Mesendoderm (in vitro differentiated cells): ENCODE data around the gene HPGD. TPM values are rescaled to one million over a fixed set of nuclear protein-coding genes. Genes with fewer than 3 reads are reported as not detected.
A peak's percentile ranks its signal among the peaks of the same experiment; 100 is the strongest.

Experiments
- DNase-seq: peaks from one replicate; pipeline ENCODE4 v3.0.0; 2013
- H2AK5ac ChIP-seq: 2 replicates; pipeline ENCODE4 v1.6.1; 2013; ENCODE audit warnings: low read length, inconsistent platforms
- H2BK120ac ChIP-seq: 2 replicates; pipeline ENCODE4 v1.6.1; 2013; ENCODE audit warnings: low read depth, mild to moderate bottlenecking, low read length, moderate library complexity, mixed read lengths
- H2BK15ac ChIP-seq: replicated peaks from 2 replicates; pipeline ENCODE4 v1.6.1; 2013; ENCODE audit warnings: low read depth, mild to moderate bottlenecking, moderate library complexity
- H2BK5ac ChIP-seq: 2 replicates; pipeline ENCODE4 v1.6.1; 2013; ENCODE audit warnings: low read length, inconsistent platforms
- H3K18ac ChIP-seq: 2 replicates; pipeline ENCODE4 v1.6.1; 2013; ENCODE audit warnings: mild to moderate bottlenecking, low read length, mixed read lengths
- H3K23ac ChIP-seq: one replicate; pipeline ENCODE4 v1.6.1; 2013; ENCODE audit warnings: low read length
- H3K27ac ChIP-seq: 2 replicates; pipeline ENCODE4 v1.5.1; 2013; ENCODE audit warnings: low read depth, mild to moderate bottlenecking, inconsistent platforms, low read length, moderate library complexity
- H3K27me3 ChIP-seq: 2 replicates; pipeline ENCODE4 v1.6.1; 2013; ENCODE audit warnings: low read length, control low read depth, mild to moderate bottlenecking, inconsistent platforms; ENCODE audit not compliant: insufficient read depth, poor library complexity
- H3K36me3 ChIP-seq: 2 replicates; pipeline ENCODE4 v1.6.1; 2013; ENCODE audit warnings: low read length, inconsistent platforms; ENCODE audit not compliant: control insufficient read depth, insufficient read depth
- H3K4ac ChIP-seq: one replicate; pipeline ENCODE4 v1.6.1; 2013; ENCODE audit warnings: low read depth, mild to moderate bottlenecking, low read length, moderate library complexity
- H3K4me1 ChIP-seq: 2 replicates; pipeline ENCODE4 v1.6.1; 2013; ENCODE audit warnings: low read depth, low read length, inconsistent platforms; ENCODE audit not compliant: control insufficient read depth
- H3K4me2 ChIP-seq: 2 replicates; pipeline ENCODE4 v1.6.1; 2013; ENCODE audit warnings: low read length
- H3K4me3 ChIP-seq: 2 replicates; pipeline ENCODE4 v1.5.1; 2013; ENCODE audit warnings: mild to moderate bottlenecking, low read length
- H3K56ac ChIP-seq: one replicate; pipeline ENCODE4 v1.6.1; 2013; ENCODE audit warnings: low read length
- H3K79me1 ChIP-seq: 2 replicates; pipeline ENCODE4 v1.6.1; 2013; ENCODE audit warnings: low read length, inconsistent platforms
- H3K79me2 ChIP-seq: 2 replicates; pipeline ENCODE4 v1.6.1; 2013; ENCODE audit warnings: mild to moderate bottlenecking, low read length; ENCODE audit not compliant: control insufficient read depth, insufficient read depth
- H3K9ac ChIP-seq: 2 replicates; pipeline ENCODE4 v1.6.1; 2013; ENCODE audit warnings: low read length, inconsistent platforms
- H4K5ac ChIP-seq: one replicate; pipeline ENCODE4 v1.6.1; 2013; ENCODE audit warnings: low read length
- H4K8ac ChIP-seq: one replicate; pipeline ENCODE4 v1.6.1; 2013; ENCODE audit warnings: low read depth, mild to moderate bottlenecking, control low read depth, low read length, moderate library complexity
- WGBS: extraction: QIAGEN DNeasy Blood & Tissue Kit; methylation state at CpG from one replicate; pipeline ENCODE4 v1.1.7; 2013; ENCODE audit warnings: low lambda C conversion rate, missing lambda C conversion rate; ENCODE audit not compliant: insufficient coverage; ENCODE audit errors: extremely low coverage; 5-methylcytosine and 5-hydroxymethylcytosine counted together
- polyA plus RNA-seq, 2 experiments: library from polyadenylated mRNA; stranded (reverse); fragments of 200-250 nt; gene quantifications; one replicate each; pipeline ENCODE4 v1.2.3, GENCODE V29; 2013

HPGD gene
- 11.1 TPM for polyA plus RNA-seq (2013, experiment 1 of 2)
- polyA plus RNA-seq (2013, experiment 2 of 2), result 10.6 TPM

DNA sequence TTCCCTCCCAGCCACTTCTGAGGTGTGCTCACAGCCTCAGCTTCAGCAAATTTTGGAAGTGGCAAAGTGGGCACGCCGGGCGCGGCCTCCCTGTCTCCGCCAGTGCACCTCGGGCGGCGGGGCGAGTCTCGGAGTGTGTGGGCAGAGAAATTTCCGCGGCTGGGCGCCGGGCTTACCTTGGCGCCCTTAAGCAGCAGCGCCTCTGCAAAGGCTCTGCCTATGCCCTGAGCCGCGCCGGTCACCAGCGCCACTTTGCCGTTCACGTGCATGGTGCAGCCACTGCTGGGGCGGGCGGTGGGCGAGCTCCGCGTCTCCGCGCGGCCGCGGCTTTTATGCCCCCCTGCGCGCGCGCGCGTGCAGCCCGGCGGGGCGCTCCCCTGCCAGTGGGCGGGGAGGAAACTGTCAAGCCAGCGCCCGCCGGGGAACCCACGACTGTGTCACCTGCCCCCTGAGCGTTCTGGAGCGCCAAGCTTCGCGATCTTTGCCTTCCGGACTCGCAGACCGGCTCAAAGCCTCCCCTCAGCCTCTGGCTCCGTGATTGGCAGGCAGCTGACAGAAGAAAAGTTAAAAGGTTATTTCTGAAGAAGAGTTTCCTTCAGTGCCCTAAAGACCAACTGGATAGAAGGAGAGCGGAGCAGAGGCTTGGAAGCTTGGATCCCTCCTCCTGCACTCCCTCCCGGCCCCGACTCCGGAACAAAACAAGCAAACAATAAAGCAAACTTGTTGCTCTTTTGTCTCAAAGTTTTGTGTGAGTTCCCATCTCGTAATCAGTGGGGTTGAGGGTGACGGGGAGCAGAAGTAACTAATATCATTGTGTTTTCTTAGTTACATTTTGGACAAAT lies at the start of gene HPGD:
TSS of gene HPGD (minus strand) at position 306 of the 842 bp plus-strand sequence. CDS start at position 269, 37 bp downstream.
- Histone ChIP-seq H3K4me2 (peak within 1 kb of the TSS; percentile 30), H3K36me3 (no peaks in the 10 kb centered on the region), H3K9ac (peak within 1 kb of the TSS; percentile 46), H2AK5ac (no peak within 1 kb of the TSS), H4K8ac (no peak within 1 kb of the TSS), H3K4me1 (no peaks in the 10 kb centered on the region), H3K27me3 (no peaks in the 10 kb centered on the region), H4K5ac (no peak within 1 kb of the TSS), H2BK5ac (no peak within 1 kb of the TSS), H3K27ac (peak within 1 kb of the TSS; percentile 1), H3K4me3 (peak within 1 kb of the TSS; percentile 50), H3K4ac (no peak within 1 kb of the TSS), H3K79me1 (no peaks in the 10 kb centered on the region), H3K79me2 (no peaks in the 10 kb centered on the region), H3K23ac (no peak within 1 kb of the TSS), H3K56ac (peak within 1 kb of the TSS; percentile 71), H2BK15ac (no peak within 1 kb of the TSS), H3K18ac (no peak within 1 kb of the TSS), H2BK120ac (no peak within 1 kb of the TSS)
- no CpG with 5 or more reads among the region's 60 CpGs for WGBS
- DNase-seq, result peak; percentile 79

DNA sequence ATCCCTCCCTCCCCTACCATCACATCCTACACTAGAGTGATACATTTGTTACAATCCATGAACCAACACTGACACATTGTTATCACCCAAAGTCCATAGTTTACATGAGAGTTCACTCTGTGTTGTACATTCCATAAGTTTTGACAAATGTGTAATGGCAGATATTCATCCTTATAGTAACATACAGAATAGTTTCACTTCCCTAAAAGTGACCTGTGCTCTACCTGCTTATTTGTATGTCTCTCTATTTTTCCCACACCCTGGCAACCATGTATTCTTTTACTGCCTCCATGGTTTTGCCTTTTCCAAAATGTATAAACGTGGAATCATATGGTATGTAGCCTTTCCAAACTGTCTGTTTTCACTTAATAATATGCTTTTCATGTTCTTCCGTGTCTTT lies 42.2 kb upstream of the HPGD start:
- DNase-seq, result no peak
- no peak overlapping the region for H2BK120ac ChIP-seq
- H3K18ac ChIP-seq, result no peak overlapping the region
- no peak overlapping the region for H2BK5ac ChIP-seq
- no peak overlapping the region for H4K8ac ChIP-seq
- no CpG with 5 or more reads among the region's 2 CpGs for WGBS
- H3K27me3 ChIP-seq, result no peaks in the 10 kb centered on the region
- no peaks in the 10 kb centered on the region for H3K79me2 ChIP-seq
- no peak overlapping the region for H3K9ac ChIP-seq
- H3K4me2 ChIP-seq, result no peak overlapping the region
- no peak overlapping the region for H3K56ac ChIP-seq
- no peak overlapping the region for H4K5ac ChIP-seq
- no peaks in the 10 kb centered on the region for H3K79me1 ChIP-seq
- no peaks in the 10 kb centered on the region for H3K36me3 ChIP-seq
- no peak overlapping the region for H2BK15ac ChIP-seq
- H3K27ac ChIP-seq, result no peak overlapping the region
- H3K23ac ChIP-seq, result no peak overlapping the region
- H2AK5ac ChIP-seq, result no peak overlapping the region
- peaks cover under 1% of the 10 kb centered on the region for H3K4me1 ChIP-seq
- no peak overlapping the region for H3K4ac ChIP-seq
- H3K4me3 ChIP-seq, result no peak overlapping the region

- Histone ChIP-seq H3K79me2 (no peaks in the 10 kb centered on the region), H3K36me3 (no peaks in the 10 kb centered on the region), H3K27me3 (no peaks in the 10 kb centered on the region), H4K8ac (no peak overlapping the region), H3K4ac (no peak overlapping the region), H2AK5ac (no peak overlapping the region), H3K27ac (peak overlapping the region; percentile 3), H3K56ac (peak overlapping the region; percentile 18), H2BK5ac (peak overlapping the region; percentile 7), H3K4me3 (no peak overlapping the region), H3K4me2 (no peak overlapping the region), H2BK120ac (no peak overlapping the region), H3K79me1 (no peaks in the 10 kb centered on the region), H3K23ac (no peak overlapping the region), H3K4me1 (peaks cover 2% of the 10 kb centered on the region), H3K9ac (no peak overlapping the region), H4K5ac (no peak overlapping the region), H2BK15ac (no peak overlapping the region), H3K18ac (no peak overlapping the region)
- WGBS, result no CpG with 5 or more reads among the region's 1 CpG
- peak; percentile 25 for DNase-seq
These were observed 41.1 kb upstream of the HPGD start for GRCh38 chr4:174563399-174563798.

- no peak overlapping the region for H4K8ac ChIP-seq
- no peak overlapping the region for H3K23ac ChIP-seq
- H4K5ac ChIP-seq, result no peak overlapping the region
- H3K36me3 ChIP-seq, result no peaks in the 10 kb centered on the region
- H3K4me3 ChIP-seq, result no peak overlapping the region
- H3K27me3 ChIP-seq, result no peaks in the 10 kb centered on the region
- no peak overlapping the region for H2BK15ac ChIP-seq
- H3K27ac ChIP-seq, result no peak overlapping the region
- no CpG with 5 or more reads among the region's 2 CpGs for WGBS
- no peaks in the 10 kb centered on the region for H3K79me2 ChIP-seq
- no peak overlapping the region for H3K18ac ChIP-seq
- H3K9ac ChIP-seq, result no peak overlapping the region
- no peak overlapping the region for H2AK5ac ChIP-seq
- no peak overlapping the region for H3K4ac ChIP-seq
- H3K4me1 ChIP-seq, result peaks cover 2% of the 10 kb centered on the region
- H2BK5ac ChIP-seq, result no peak overlapping the region
- no peak overlapping the region for H3K56ac ChIP-seq
- no peak overlapping the region for H3K4me2 ChIP-seq
- H2BK120ac ChIP-seq, result no peak overlapping the region
- no peaks in the 10 kb centered on the region for H3K79me1 ChIP-seq
- peak; percentile 43 for DNase-seq
These were observed 39.3 kb upstream of the HPGD start for GRCh38 chr4:174561560-174561959.

DNA sequence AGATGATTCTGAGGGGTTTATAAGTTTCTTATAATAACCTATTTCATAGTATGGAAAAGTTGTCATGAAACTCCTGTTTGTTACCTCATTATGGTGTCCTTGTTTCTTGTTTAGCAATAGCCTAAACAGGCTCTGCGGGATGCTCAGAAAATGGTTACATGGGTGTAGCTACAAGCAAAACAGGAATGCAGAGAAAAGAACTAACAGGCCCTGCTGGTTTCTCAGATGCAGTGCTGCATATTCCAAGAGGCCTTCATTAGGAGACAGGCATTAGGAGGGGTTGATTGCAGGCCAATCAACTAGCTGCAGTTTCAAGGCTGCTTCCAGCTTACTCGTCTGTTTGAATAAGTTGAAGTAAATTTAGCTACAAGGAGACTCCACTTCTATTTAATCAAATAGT lies 37.6 kb upstream of the HPGD start:
- Histone ChIP-seq H2AK5ac (no peak overlapping the region), H3K36me3 (no peaks in the 10 kb centered on the region), H3K4me3 (no peak overlapping the region), H4K5ac (no peak overlapping the region), H3K4ac (no peak overlapping the region), H3K27me3 (no peaks in the 10 kb centered on the region), H3K56ac (no peak overlapping the region), H3K18ac (peak overlapping the region; percentile 80), H2BK120ac (peak overlapping the region; percentile 61), H3K9ac (no peak overlapping the region), H3K79me2 (no peaks in the 10 kb centered on the region), H3K4me1 (peaks cover 2% of the 10 kb centered on the region), H3K23ac (no peak overlapping the region), H4K8ac (no peak overlapping the region), H3K79me1 (no peaks in the 10 kb centered on the region), H3K4me2 (no peak overlapping the region), H2BK15ac (peak overlapping the region; percentile 57), H2BK5ac (no peak overlapping the region), H3K27ac (peak overlapping the region; percentile 44)
- DNase-seq, result peak; percentile 85
- WGBS, result no CpG with 5 or more reads among the region's 2 CpGs
